ENCODE measurements around the gene CXXC1. TPM values are rescaled to one million over a fixed set of nuclear protein-coding genes. Genes with fewer than 3 reads are reported as not detected.
"Not testable (repeated sequence)": the region's sequence is repeated elsewhere in the genome, so short reads cannot be mapped to it uniquely, and the experiment has no call there.

The CXXC1 gene
- total and polyA plus RNA-seq, 8 donors: 55.5 to 78.0 (median 64.8) TPM

GRCh38 chr18:50266248-50266704 lies 21.2 kb downstream of the CXXC1 start, which contains the start of gene CFAP53:
Gene CFAP53 (minus strand): TSS chr18:50266495. CDS start chr18:50266404, 91 bp downstream.
- TF ChIP-seq, protein P1, sequence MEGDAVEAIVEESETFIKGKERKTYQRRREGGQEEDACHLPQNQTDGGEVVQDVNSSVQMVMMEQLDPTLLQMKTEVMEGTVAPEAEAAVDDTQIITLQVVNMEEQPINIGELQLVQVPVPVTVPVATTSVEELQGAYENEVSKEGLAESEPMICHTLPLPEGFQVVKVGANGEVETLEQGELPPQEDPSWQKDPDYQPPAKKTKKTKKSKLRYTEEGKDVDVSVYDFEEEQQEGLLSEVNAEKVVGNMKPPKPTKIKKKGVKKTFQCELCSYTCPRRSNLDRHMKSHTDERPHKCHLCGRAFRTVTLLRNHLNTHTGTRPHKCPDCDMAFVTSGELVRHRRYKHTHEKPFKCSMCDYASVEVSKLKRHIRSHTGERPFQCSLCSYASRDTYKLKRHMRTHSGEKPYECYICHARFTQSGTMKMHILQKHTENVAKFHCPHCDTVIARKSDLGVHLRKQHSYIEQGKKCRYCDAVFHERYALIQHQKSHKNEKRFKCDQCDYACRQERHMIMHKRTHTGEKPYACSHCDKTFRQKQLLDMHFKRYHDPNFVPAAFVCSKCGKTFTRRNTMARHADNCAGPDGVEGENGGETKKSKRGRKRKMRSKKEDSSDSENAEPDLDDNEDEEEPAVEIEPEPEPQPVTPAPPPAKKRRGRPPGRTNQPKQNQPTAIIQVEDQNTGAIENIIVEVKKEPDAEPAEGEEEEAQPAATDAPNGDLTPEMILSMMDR (IDR thresholded peaks at IDR 0.05): no peak
- H3K27ac ChIP-seq: peak within 1 kb of the TSS in 1 of 2 donors; percentile 31
- H3K9me3 ChIP-seq: no peaks in the 10 kb centered on the region
- peaks cover 0 to 25% of the 10 kb centered on the region in 2 donors for H3K36me3 ChIP-seq
- H3K27me3 ChIP-seq: no peaks in the 10 kb centered on the region
- peak; percentile 98 for ATAC-seq
- intact Hi-C loops (cut with DNase I): no loop called here
- H3K4me1 ChIP-seq: peaks cover 0 to 25% of the 10 kb centered on the region in 2 donors
- peak within 1 kb of the TSS; percentile 47 to 77 for H3K4me3 ChIP-seq
- peak; percentile 88 to 98 (median 96) for DNase-seq

- TF ChIP-seq, protein P1 (IDR thresholded peaks at IDR 0.05): no peak
- no peak for ATAC-seq
- peaks cover 0 to 19% of the 10 kb centered on the region in 2 donors for H3K4me1 ChIP-seq
- H3K9me3 ChIP-seq: no peaks in the 10 kb centered on the region
- no peaks in the 10 kb centered on the region for H3K27me3 ChIP-seq
- intact Hi-C loops (cut with DNase I): no loop called here
- no peak overlapping the region for H3K4me3 ChIP-seq
- DNase-seq: no peak
- no peaks in the 10 kb centered on the region for H3K36me3 ChIP-seq
- H3K27ac ChIP-seq: no peak overlapping the region
These were observed 24.5 kb downstream of the CXXC1 start for GRCh38 chr18:50262977-50263376.

DNA sequence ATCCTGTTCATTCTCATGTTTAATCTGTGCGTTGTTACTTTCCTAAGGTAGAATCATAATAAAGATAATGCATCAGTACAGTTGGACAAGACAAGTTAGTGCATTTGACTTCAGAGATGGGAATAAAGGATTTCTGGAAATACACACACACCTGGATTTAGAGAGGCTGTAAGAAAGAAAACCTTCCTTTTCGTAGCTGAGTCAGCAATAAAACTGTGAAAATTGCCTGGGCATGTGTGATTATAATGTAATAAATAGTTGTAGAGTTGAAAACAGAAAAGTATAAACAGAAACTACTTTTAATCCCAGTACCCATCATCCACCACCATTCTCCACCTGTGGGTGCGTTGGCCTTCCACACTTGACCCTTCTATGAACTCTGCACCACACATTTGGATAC lies 36.6 kb downstream of the CXXC1 start:
- H3K36me3 ChIP-seq: no peaks in the 10 kb centered on the region

DNA sequence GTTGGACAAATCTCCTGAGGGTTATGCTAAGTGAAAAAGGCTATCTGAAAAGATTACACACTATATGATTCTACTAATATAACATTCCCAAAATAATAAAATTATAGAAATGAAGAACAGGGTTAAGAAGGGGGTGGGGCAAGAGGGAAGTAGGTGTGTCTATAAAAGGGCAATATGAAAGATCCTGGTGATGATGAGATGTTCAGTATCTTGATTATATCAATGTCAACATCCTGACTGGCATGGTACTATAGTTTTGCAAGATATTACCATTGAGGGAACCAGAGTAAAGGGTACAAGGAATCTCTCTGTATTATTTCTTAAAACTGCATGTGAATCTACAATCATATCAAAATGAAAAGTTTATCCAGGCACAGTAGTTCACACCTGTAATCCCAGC lies 37.9 kb downstream of the CXXC1 start:
- H3K9me3 ChIP-seq: no peaks in the 10 kb centered on the region
- TF ChIP-seq, protein P1 (IDR thresholded peaks at IDR 0.05): no peak
- no peak for DNase-seq
- H3K27me3 ChIP-seq: no peaks in the 10 kb centered on the region
- no peak overlapping the region for H3K27ac ChIP-seq
- no peaks in the 10 kb centered on the region for H3K4me1 ChIP-seq
- ATAC-seq: no peak
- intact Hi-C loops (cut with DNase I): no loop called here
- no peaks in the 10 kb centered on the region for H3K36me3 ChIP-seq
- no peak overlapping the region for H3K4me3 ChIP-seq

More for the DNA sequence above, 36.6 kb downstream of the CXXC1 start:
- TF ChIP-seq, protein P1 (IDR thresholded peaks at IDR 0.05): no peak
- H3K4me3 ChIP-seq: no peak overlapping the region
- no peaks in the 10 kb centered on the region for H3K9me3 ChIP-seq
- no peaks in the 10 kb centered on the region for H3K27me3 ChIP-seq
- H3K4me1 ChIP-seq: no peaks in the 10 kb centered on the region
- intact Hi-C loops (cut with DNase I): no loop called here
- DNase-seq: no peak
- ATAC-seq: no peak
- no peak overlapping the region for H3K27ac ChIP-seq

DNA sequence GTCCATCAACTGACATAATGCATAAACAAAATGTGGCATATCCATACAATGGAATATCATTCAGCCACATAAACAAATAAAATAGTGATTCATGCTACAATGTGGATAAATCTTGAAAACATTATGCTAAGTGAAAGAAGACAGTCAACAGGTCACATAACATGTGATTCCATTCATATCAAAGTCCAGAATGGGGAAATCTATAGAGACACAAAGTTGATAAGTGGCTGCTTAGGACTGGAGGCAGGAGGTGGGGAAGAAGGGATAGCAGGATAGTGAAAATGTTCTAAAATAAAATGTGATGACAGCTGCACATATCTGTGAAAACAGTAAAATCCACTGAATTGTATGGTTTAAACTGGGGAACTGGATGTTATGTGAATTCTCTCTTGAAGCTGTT lies 39.9 kb downstream of the CXXC1 start:
- no peak overlapping the region for H3K4me3 ChIP-seq
- TF ChIP-seq, protein P1 (IDR thresholded peaks at IDR 0.05): no peak
- H3K36me3 ChIP-seq: no peaks in the 10 kb centered on the region
- H3K27me3 ChIP-seq: no peaks in the 10 kb centered on the region
- ATAC-seq: no peak
- DNase-seq: no peak
- no peak overlapping the region for H3K27ac ChIP-seq
- H3K4me1 ChIP-seq: no peaks in the 10 kb centered on the region
- H3K9me3 ChIP-seq: no peaks in the 10 kb centered on the region
- intact Hi-C loops (cut with DNase I): no loop called here

DNA sequence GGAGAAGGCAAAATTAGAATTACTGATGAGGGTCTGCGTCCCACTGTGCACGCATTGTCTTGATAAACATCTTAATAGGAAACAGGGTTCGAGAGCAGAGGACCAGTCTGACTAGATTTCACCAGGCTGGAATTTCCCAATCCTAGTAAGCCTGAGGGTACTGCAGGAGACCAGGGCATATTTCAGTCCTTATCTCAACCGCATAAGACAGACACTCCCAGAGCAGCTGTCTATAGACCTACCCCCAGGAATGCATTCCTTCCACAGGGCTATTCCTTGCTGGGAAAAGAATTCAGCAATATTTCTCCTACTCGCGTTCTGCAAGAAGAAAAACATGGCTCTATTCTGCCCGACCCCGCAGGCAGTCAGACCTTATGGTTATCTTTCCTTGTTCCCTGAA lies 45.7 kb downstream of the CXXC1 start:
- H3K4me1 ChIP-seq; DNase-seq; intact Hi-C loops (cut with DNase I); H3K27me3 ChIP-seq; H3K4me3 ChIP-seq; ATAC-seq; H3K27ac ChIP-seq; H3K36me3 ChIP-seq: not testable (repeated sequence)
- peaks cover 0 to 19% of the 10 kb centered on the region in 2 donors for H3K9me3 ChIP-seq
